ENCODE measurements around the gene IQCH. TPM values are rescaled to one million over a fixed set of nuclear protein-coding genes. Genes with fewer than 3 reads are reported as not detected.

The IQCH gene
- total and polyA plus RNA-seq, 8 donors, result 1.4 to 3.4 (median 2.8) TPM

- intact Hi-C loops (cut with DNase I), result no loop called here
- TF ChIP-seq CTCF (IDR thresholded peaks at IDR 0.05), result no peak
- no peaks in the 10 kb centered on the region for H3K27me3 ChIP-seq
These were observed 207.1 kb downstream of the IQCH start for GRCh38 chr15:67461735-67462134.

GRCh38 chr15:67462875-67463274, 208.3 kb downstream of the IQCH start:
- TF ChIP-seq CTCF (IDR thresholded peaks at IDR 0.05), result no peak
- H3K4me3 ChIP-seq, result no peak overlapping the region
- H3K9me3 ChIP-seq, result no peaks in the 10 kb centered on the region
- H3K27ac ChIP-seq, result no peak overlapping the region
- intact Hi-C loops (cut with DNase I), result no loop called here
- no peaks in the 10 kb centered on the region for H3K27me3 ChIP-seq
- ATAC-seq (no peak), DNase-seq (peak in 2 of 4 donors; percentile 86 to 87)
- H3K36me3 ChIP-seq, result no peaks in the 10 kb centered on the region
- H3K4me1 ChIP-seq, result no peaks in the 10 kb centered on the region

More at GRCh38 chr15:67461735-67462134, 207.1 kb downstream of the IQCH start:
- Histone ChIP-seq H3K36me3 (no peaks in the 10 kb centered on the region), H3K4me1 (peaks cover 0 to 5% of the 10 kb centered on the region in 2 donors), H3K9me3 (no peaks in the 10 kb centered on the region), H3K4me3 (no peak overlapping the region), H3K27ac (no peak overlapping the region)
- no peak for DNase-seq
- no peak for ATAC-seq

- Histone ChIP-seq H3K9me3 (no peaks in the 10 kb centered on the region), H3K4me3 (no peak overlapping the region), H3K4me1 (no peaks in the 10 kb centered on the region), H3K27ac (no peak overlapping the region), H3K36me3 (no peaks in the 10 kb centered on the region), H3K27me3 (no peaks in the 10 kb centered on the region)
- TF ChIP-seq CTCF (IDR thresholded peaks at IDR 0.05), result no peak
- intact Hi-C loops (cut with DNase I), result no loop called here
- ATAC-seq, result no peak
- DNase-seq, result no peak
These were observed 208.9 kb downstream of the IQCH start for GRCh38 chr15:67463488-67463887.

- H3K4me1 ChIP-seq, result no peaks in the 10 kb centered on the region
- DNase-seq (no peak), ATAC-seq (no peak)
- H3K9me3 ChIP-seq, result no peaks in the 10 kb centered on the region
- no peaks in the 10 kb centered on the region for H3K27me3 ChIP-seq
- no peaks in the 10 kb centered on the region for H3K36me3 ChIP-seq
- intact Hi-C loops (cut with DNase I), result no loop called here
- TF ChIP-seq CTCF (IDR thresholded peaks at IDR 0.05), result no peak
- no peak overlapping the region for H3K27ac ChIP-seq
- no peak overlapping the region for H3K4me3 ChIP-seq
These were observed 210.8 kb downstream of the IQCH start for GRCh38 chr15:67465196-67465952.

GRCh38 chr15:67468416-67468815, 213.8 kb downstream of the IQCH start:
- no peak overlapping the region for H3K27ac ChIP-seq
- H3K36me3 ChIP-seq, result no peaks in the 10 kb centered on the region
- no peaks in the 10 kb centered on the region for H3K27me3 ChIP-seq
- H3K9me3 ChIP-seq, result no peaks in the 10 kb centered on the region
- TF ChIP-seq CTCF (IDR thresholded peaks at IDR 0.05), result no peak
- no peak overlapping the region for H3K4me3 ChIP-seq
- ATAC-seq (no peak), DNase-seq (no peak)
- H3K4me1 ChIP-seq, result no peaks in the 10 kb centered on the region
- intact Hi-C loops (cut with DNase I), result no loop called here

Measured in left lung (tissue), 10 donors.